HG02678 (cell line): Measurements from ENCODE around the gene ABHD8.

Source experiments
- ATAC-seq: cut with Tn5 transposase; IDR thresholded peaks from one replicate; pipeline ENCODE4 v1.9.1; 2021; ENCODE audit warnings: mild to moderate bottlenecking, moderate library complexity; ENCODE audit not compliant: unreplicated experiment

The ABHD8 gene

GRCh38 chr19:17333611-17334413, 30.6 kb upstream of the ABHD8 start:
- no peak for ATAC-seq

DNA sequence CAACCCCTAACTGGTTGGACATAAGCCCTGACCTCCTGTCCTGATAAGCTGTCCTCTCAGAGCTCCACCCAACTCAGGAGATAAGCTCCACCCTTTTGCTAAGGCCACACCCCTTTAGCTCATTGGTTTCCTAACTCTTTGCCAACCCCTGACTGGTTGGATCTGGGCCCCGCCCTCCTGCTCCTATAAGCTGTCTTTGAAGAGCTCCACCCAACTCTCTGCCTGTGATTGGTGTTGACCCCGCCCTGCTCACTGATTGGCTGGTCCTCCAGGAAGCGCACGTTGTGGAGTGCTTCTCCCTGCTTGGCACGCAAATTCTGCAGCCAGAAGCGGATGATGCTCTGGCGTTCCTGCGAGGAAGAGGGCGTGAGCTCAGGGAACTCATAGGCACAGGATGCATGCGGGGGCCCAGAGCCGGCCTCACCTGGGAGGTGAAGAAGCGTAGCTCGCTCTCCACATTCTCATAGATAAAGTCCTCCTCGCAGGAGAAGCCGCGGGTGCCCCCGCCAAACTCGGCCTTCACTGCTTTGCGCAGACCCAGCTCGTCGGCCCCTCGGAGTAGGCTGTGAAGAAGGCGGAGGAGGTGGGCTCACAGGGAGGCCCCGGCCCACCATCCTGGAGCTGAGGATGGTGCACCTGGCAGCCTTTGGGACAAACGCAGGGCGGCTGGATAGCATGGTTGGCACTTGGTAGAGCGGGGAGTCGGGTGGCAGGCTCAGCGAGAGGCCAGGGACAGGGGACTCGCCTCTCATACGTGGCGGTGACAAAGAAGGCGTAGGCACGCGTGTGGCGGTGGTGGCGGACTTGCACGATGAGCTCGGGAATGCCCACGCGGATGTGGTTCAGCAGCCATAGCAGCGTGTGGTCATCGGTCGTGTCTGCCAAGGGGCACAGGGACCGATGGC, 29.7 kb upstream of the ABHD8 start:
- ATAC-seq, result no peak

DNA sequence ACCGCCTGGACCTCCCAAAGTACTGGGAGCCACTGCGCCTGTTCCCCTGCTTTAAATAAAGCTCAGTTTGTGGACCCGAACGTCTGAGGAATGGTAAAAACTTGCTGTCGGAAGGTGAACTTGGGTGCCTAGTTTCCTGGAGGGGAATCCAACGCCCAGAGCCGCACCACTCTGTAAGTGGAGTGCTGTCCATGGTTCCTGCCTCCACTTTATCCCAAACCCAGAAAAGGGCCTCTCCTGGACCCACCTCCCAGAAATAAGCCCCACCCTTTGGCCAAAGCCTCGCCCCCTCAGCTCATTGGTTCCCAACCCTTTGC, 29.1 kb upstream of the ABHD8 start:
- no peak for ATAC-seq

GRCh38 chr19:17331045-17331558, 27.9 kb upstream of the ABHD8 start:
- ATAC-seq, result no peak

DNA sequence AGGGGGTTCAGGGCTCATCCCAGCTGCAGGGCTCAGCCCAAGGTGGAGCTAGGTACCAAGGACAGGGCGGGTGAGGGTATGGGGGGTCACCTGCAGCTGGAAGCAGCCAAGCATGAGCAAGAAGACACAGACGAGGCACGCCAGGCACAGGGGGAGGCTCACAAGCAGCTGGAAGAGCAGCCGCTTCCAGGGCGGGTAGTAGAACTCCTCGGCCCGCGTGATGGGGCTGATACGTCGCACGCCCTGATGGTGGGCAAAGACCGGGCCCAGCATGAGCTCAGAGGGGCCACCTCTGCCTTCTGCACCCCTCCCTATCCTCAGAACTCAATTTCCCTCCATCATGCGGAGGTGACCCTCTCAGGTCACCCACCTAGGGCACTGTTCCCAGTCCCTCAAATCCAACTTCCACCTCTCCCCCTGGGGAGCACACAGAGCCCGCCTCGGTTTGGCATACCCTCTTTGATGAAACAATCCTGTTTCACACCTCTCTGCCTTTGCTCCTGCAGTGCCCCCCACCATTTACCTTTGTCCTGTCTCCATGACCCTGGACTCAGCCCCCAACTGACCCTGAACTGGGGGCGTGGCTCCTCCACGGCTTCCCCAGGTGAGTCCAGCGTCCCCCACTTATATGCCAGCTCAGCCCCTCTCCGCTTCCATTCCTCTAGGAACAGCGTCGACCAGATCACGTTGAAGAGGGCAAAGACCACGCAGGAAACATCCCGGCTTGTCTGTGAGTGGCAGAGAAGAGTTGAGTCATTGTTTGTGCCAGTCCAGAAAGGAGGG, 27.2 kb upstream of the ABHD8 start:
- no peak for ATAC-seq

DNA sequence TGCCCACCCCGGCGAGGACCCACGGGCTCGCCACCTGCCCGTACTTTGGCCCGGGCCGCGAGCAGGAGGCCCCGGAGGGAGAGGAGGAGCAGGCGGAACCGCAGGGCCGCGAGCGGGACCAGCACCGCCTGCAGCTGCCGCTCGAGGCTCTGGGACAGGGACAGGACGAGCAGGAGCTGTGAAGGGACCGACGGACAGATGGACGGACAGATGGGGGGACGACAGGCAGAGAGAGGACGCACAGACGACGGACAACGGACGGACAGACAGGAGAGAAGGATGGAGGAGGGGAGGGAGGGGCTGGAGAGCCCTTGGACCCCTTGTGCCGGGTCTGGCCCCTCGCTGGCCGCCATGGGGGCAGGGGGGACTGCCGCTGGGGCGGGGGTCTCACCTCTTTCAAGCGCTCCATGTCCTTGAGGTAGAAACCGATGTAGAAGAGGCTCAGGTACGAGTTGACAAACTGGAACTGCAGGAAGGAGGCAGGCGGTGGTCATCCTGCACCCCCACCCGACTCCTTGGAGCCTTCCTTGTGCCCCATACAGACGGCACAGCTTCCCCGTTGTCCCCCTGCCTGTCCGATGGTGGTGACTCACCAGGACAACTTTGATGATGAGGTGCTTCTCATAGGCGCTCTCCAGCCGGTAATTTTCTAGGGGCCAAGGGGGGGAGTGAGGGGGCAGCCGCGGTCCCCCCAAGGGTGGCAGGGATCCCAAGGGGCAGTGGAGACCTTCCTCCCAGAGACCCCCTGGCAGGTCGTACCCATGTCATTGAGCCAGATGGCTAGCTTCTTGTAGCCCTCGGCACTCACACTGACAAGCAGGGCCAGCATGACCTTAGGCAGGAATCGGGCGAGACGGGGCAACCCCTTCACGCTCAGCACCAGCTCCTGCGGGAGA, 26.4 kb upstream of the ABHD8 start:
- ATAC-seq, result no peak

DNA sequence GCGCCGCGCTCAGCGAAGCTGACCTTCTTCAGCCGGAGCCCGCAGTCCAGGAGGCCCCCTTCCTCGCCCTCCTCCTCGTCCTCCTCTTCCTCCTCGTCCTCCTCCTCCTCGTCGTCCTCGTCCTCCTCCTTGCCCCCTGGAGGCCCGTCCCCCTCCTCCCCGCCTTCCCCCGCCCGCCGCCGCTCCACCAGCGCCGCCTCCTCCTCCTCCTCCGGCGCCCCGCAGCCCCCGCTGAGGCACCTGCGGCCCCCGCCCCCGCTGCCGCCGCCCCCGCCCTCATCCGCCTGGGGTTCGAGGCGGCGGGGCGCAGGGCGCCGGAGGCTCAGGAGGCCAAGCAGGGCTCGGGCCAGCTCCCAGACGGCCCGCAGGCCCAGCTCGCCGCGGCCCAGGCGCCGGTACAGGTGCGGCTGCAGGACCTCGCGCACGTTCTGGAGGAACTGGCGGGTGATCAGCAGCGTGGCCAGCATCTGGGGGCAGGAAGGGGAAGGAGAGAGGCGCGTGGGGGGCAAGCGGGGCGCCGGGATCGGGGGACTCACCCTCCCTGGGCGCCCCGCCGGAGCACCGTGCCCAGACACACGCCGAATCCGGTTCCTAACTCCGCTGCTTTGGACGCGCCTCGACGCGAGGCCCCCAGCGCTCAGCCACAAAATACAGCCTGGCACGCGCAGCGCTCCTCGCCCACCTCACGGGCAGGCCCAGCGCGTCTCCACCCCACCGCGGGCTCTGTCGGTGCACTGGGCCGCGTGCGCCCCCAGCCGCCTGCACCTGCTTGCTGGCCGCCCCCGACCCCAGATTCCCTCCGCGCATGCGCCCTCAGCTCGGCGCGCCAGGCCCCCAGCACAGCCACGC, 25.5 kb upstream of the ABHD8 start:
- ATAC-seq, result no peak

GRCh38 chr19:17327654-17328516, 24.7 kb upstream of the ABHD8 start:
- ATAC-seq, result no peak

GRCh38 chr19:17327068-17327653, 23.9 kb upstream of the ABHD8 start:
- ATAC-seq, result no peak

DNA sequence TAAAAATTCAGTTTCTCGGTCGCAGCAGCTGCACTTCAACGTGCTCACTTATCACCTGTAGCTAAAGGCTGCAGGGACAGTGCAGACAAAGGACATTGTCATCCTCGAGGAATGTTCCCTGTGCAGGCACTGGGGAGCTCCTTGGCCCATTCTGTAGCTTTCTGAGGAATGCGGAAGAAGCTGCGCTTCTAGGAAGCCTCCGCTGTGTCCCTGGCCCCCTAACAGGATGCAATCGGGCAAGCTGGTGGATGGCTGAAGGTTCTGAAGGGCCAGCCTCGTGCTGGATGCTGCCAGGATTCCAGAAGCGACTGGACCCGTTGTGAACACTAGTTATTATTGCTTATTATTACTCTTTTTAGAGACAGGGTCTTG, 23.4 kb upstream of the ABHD8 start:
- ATAC-seq, result no peak

DNA sequence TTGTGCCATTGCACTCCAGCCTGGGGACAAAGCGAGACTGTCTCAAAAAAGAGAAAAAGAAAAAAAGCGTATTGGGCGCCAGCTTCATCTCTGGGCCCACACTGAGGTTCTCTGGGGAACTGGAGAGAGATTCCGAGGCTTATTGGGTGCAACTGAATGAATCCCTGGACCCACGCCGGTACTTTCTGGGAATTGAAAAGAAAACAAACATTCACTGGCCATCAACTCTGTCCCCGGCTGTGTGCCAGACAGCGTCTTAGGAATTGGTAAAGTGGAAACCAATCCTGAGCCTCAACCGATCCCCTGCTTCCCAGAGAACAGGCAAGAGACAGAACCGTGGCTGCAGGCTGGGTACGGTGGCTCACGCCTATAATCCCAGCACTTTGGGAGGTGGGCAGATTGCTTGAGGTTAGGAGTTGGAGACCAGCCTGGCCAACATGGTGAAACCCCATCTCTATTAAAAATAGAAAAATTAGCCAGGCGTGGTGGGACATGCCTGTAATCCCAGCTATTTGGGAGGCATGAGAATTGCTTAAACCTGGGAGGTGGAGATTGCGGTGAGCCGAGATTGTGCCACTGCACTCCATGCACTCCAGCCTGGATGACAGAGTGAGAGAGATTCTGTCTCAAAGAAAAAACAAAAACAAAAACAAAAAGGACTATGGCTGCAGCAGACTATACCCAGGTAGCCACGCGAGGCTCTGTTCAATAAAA, 22.8 kb upstream of the ABHD8 start:
- ATAC-seq, result no peak

DNA sequence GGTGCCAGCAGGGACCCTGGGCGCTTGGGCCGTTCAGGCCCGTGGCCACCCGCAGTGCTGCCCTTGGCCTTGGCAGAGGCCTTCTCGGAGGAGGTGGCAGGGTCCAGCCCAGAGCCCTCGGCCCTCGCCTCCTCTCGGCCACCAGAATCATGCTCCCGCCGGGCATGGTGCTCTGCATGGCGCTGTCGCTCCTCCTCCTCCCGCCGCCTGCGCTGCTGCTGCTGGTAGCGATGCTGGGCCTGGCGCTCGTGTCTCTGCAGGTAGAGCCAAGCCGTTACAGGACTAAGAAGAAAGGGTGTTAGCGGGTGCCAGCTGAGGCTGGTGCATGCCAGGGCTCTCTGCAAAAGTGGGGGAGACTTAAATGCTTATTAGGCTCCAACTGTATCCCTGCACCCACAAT, 21.9 kb upstream of the ABHD8 start:
- ATAC-seq, result no peak

DNA sequence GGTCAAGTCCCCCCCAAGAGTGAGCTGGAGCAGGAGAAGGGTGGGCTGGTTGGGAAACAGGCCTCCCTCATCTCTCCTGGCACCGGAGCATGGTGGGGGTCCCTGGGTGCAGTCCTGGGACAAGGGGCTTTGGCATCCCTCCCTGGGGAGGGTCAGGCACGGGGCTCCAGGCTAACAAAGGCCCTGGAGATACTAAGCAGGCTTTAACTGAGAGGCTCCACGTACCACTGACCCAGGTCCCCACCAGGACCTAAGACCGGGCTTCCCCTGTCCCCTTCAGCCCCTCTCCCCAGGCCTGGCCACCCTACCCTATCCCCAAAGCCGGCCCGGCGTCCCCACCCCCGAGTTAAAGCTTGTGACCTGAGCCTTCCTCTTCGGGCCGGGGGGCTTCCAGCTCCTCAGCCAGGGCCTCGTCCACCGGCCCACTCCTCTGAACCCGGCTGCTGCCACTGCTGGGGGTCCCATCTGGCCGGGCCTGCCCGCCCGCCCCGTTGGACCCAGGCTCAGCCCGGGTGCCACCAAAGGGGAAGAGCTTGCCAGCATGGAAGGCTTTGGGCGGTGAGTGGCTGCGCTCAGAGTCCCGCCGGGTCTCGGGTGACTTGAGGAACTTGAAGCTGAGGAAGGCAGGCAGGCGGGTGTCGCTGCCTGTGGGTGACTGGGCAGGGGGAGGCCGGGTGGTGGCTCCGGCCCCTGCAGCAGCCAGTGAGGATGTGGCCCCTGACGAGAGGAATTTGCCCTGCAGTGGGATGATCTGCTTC, 21.3 kb upstream of the ABHD8 start:
- ATAC-seq, result no peak

DNA sequence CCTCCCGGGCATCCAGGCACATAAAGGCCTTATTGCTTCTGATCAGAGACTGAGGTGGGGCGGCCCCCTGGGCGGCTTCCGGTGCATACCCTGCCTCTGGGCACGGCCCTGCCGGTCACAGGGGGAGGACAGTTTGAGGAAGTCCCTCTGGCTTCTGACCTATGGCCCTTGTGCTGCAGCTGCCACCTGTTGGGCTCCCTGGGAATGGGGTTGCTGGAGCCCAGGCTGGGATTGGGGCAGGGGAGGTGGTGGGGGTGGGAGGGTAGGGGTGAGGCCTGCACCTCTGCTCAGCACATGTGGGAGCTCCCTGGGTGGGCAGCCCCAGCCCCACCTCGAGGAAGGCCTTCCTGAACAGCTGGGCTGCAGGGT, 20.7 kb upstream of the ABHD8 start:
- ATAC-seq, result no peak

DNA sequence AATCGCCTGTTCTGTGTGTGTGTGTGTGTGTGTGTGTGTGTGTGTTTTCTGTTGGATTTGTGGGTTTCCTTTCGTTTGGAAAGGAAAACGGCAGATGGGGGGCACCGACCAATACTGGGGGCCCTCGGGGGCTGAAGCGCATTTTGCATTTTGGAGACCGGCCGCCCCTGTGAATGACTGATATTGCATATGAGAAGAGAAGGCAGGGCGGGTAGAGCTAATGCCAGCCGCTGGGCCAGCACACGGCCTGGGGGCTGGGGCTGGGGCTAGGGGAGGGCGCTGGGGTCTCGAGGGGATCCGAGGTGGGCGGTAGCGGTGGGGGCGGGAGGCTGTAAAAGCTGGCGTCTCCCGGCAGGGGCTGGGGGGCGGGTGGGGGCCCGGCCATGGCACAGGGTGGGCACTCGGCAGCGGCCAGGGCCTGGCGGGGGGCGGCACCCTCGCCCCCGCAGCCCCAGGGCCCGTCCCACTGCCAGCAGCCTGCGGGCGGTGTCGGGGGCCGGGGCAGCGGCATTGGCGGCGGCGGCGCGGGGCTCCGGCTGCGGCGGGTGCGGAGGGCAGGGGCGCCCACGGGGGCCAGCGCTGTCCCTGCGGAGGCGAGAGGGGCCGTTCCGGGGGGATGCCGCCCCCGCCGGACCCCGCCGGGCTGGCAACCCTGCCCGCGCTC, 20.2 kb upstream of the ABHD8 start:
- ATAC-seq, result no peak

GRCh38 chr19:17322854-17323253, 19.6 kb upstream of the ABHD8 start:
- no peak for ATAC-seq
